Left forelimb (tissue), 1 donor: Measurements from ENCODE around the gene CHTF18.

Experiments used
- DNase-seq: peaks from one replicate; pipeline ENCODE4 v3.0.0-alpha.2; 2018; ENCODE audit warnings: low spot score

CHTF18 gene

DNA sequence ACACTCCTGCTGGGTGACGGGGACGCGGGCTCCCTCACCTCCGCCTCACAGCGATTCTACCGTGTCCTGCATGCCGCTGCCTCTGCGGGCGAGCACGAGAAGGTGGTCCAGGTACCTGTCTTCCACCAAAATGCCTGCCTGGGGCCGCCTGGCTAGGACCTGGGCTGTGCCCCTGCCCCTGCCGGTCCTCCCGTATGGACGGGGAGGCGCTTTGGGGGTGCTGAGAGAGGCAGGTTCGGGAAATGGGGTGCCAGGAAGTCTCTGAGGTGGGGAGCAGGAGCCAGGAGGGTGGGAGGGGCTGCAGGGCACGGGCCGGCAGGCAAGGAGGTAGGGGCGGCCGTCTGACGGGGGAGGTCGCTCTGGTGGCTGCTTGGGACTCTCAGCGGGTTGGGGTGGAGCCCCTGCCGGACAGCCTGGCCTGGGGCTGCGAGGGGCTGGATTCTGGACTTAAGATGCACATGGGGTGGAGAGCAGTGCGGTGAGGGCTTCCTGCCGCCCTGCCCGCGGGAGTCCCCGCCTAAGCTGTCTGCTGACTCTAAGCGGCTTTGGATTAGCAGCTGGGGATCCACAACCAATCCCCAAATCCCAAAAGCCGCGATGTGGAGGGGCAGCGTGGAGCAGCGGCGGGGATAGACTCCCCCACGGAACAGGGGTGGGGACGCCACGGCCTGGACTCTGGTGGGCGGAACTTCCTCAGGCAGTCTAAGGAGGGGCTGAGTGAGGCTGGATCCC lies 5.8 kb downstream of the CHTF18 start:
- DNase-seq, result no peak

- no peak for DNase-seq
These were observed 6.5 kb downstream of the CHTF18 start for GRCh38 chr16:794853-795466.

GRCh38 chr16:795580-796229 lies 7.3 kb downstream of the CHTF18 start:
- DNase-seq, result no peak

DNA sequence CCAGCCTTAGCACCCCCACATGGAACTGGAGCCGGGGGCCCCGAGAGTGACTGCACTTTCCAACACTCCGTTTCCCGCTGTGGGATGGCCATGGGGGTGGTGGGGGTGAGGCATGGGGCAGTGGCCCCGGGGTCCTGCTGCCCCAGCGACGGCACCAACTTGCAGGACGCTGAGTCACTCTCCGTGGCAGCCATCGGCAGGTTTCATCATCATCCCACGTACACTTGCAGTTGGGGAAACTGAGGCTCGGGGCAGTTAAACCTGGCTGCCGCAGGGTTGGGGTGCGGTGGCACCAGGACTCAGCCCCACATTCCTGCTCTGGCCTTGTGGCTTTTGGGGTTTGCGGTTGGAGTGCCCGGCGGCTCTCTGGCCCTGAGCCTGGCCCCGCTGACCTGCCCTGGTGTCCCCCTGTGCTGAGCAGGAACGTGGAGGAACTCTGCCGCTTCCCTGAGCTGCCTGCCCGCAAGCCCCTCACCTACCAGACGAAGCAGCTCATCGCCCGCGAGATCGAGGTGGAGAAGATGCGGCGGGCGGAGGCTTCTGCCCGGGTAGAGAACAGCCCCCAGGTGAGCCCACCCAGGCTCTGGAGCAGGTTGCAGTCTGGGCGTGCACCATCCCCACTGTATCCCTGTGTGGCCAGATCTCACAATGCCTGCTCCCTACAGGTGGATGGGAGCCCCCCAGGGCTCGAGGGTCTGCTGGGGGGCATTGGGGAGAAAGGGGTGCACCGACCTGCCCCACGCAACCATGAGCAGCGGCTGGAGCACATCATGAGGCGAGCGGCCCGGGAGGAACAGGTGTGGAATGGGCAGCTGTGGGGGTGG lies 8.1 kb downstream of the CHTF18 start:
- DNase-seq, result no peak

DNA sequence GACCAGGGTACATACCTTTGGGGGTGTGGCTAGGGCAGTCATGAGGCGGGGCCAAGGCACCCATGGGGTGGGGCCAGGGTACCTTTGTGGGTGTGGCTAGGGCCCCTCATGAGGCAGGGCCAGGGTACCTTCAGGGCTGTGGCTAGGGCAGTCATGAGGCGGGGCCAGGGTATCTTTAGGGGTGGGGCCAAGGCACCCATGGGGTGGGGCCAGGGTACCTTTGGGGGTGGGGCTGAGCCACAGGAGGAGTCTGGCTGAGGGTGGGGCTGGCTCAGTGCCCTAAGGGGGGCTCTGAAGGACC lies 8.7 kb downstream of the CHTF18 start:
- DNase-seq, result no peak

DNA sequence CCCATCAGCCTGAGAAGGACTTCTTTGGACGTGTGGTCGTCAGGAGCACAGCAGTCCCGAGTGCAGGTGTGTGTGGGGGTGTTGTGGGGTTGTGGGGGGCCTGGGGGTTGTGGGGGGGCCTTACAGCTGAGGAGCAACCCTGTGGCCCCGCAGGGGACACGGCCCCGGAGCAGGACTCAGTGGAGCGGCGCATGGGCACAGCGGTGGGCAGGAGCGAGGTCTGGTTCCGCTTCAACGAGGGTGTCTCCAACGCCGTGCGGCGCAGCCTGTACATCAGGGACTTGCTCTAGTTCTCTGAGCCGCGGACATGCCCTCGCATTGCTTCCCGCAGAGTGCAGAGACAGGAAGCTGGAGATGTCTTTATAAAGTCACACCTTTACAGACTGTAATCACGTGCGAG lies 9.3 kb downstream of the CHTF18 start:
- no peak for DNase-seq

DNA sequence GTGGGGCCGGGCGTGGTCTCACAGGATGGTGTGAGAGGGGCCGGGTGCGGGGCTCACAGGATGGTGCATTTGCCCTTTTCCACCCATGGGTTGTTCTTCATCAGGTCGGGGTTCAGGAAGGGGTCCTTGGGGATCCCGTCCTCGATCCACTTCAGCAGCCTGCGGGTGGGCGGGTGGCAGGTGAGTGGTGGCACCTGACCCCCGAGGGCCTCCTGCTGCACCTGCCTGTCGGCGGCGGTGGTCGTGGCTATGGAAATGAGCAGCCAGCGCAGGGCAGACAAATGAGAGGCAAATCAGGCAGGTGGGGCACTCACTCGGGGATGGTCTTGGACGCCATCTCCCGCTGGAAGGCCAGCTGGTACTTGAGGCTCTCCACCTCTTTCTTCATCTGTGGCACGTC lies 10.2 kb downstream of the CHTF18 start:
- no peak for DNase-seq

- DNase-seq, result no peak
These were observed 10.9 kb downstream of the CHTF18 start for GRCh38 chr16:799111-799947.

GRCh38 chr16:799948-800833 lies 11.8 kb downstream of the CHTF18 start, which contains the start of gene GNG13:
TSS of gene GNG13 (minus strand) at chr16:800734. CDS start at chr16:799077, 1,657 bp downstream.
- DNase-seq, result no peak

DNA sequence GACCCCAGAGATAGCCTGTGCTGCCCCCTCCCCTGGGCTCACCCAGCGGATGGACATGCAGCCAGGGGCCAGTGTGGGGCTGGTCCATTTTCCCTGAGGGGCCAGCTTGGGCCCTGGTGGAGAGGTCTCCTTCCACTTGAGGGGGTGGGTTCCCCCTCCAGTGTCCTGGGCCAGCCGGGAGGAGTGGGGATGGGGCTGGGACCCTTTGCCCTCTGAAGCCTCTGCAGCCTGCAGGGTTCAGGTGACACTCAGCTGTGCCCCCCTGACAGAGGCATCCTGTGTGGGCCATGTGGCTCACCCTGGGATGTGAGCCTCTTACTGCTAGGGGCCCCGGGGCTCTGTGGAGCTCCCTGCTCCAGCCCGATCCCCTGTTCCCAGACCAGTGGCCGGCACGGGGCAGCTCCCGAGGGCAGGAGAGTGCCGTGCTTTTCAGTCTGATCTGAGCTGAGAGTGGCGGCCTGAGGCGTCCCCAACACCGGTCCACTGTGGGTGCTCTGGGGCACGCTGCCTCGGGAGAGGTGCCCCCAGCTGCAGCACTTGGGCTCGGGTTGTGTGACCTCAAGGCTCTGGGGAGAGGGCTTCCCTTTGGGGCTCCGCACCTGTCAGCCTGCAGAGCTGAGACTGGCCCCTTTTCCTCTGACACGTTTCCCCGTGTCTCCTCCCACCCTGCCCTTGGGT lies 12.6 kb downstream of the CHTF18 start:
- DNase-seq, result no peak

DNA sequence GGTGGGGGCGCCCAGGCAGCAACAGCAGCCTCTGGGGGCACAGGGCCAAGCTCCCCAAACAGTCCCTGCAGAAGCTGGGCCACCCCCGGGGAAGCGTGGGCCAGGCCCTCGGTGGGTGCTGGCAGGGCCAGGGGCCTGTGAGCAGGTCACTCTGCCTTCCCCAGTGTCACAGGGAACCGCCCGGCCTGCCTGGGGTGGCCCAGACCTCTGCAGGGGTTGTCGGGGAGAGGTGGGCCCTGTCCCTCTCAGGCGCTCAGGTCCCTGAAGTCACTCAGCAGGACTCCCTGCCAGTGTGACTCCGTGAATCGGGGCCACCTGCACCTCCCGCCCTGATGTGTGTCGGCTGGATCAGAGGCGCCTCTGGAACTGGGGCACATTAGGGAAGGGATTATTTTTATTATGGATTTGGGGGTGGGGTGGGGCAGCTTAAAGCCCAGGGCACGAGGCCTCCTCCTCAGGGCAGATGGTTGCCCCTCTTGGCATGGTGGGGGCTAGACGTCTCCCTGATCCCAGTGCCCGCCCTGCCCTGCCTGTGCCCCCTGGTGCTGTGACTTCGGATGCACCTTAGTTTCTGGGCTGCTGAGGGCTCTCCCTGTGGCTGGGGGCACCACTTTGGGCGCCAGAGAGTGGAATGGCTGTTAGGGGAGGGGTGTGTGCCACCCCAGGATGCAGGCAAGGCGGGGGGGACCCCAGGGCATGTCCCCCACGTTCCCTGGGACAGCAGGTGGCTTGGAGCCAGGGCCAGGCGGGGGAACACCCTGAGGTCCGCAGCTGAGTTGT lies 13.4 kb downstream of the CHTF18 start:
- no peak for DNase-seq

DNA sequence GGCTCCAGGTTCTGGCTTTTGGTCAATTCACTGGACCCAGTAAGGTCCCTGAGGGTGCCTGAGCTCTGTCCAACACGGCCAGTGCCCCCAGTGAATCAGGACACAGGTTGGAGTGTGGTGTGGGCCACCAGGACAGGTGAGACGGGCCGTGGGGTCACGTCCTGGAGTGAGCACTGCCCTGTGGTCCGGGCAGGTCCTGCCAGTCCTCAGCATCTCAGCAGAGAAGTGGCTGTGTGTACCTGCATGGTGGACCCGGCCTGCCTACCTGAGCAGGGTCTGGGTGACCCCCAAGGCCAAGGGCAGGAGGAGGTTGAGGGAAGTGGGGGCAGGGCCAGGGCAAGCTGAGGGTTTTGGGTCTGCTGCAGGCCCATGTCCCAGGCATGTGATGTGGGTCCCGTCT lies 14.0 kb downstream of the CHTF18 start:
- no peak for DNase-seq

DNA sequence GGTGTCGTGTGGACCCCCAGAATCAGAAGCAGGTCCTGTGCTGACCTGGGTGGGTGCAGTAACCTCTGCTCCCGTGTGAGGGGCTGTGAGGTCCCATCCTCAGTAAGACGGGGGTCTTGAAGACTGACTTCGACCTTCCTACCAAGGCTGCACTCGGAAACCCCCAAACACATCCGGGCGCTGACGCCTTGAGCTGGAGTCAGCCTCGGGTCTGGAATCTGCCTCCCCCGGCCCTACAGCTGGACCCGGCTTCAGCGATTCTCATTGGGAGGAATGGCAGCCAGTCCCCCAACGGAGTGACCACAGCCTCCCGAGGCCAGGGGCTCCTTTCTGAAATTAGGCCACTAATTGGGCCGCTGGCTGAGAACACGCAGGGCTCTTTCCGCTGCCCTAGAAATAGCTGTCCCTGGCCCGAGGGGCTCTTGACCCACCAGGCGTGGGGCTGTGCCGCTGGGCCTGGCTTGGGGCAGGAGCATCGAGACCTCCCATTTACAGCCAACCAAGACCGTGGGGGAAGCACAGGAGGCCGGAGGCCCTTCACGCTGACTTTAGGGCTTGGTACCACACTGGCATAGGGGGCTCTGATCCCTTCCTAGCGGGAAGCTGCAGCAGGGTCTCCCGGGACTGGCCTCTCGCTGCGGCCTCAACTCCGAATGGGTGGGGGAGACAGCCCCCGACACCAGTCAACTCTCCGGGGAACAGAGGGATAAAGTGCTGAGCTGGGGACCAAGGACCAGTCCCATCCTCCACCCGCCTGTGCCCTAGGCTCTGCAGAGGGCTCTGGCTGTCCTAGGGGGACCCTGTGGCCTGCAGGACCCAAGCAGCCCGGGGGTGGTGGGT lies 14.7 kb downstream of the CHTF18 start:
- DNase-seq, result no peak

DNA sequence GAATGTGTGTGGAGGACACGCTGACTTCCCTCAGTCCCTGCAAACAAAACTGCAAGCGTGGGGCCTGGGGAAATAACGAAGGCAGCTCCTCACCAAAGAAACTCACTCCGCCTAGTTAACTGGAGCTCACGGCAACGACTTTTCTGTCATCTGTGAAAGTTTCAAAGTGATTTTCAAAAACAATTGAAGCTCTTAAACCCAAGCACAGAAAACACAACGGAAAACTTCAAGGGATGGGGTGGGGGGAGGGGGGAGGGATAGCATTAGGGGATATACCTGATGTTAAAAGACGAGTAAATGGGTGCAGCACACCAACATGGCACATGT lies 15.3 kb downstream of the CHTF18 start:
- DNase-seq, result no peak

GRCh38 chr16:804193-805048 lies 16.0 kb downstream of the CHTF18 start:
- no peak for DNase-seq

GRCh38 chr16:805474-805873 lies 17.1 kb downstream of the CHTF18 start:
- DNase-seq, result no peak

GRCh38 chr16:807347-808084 lies 19.1 kb downstream of the CHTF18 start:
- peak; percentile 96 for DNase-seq
